ENCODE data around the gene HABP4. TPM values are rescaled to one million over a fixed set of nuclear protein-coding genes. Genes with fewer than 3 reads are reported as not detected.

Gene HABP4
- polyA plus RNA-seq, 2 of the 4 experiments (the other 2 are of a cell fraction): 12.4 to 12.8 TPM

DNA sequence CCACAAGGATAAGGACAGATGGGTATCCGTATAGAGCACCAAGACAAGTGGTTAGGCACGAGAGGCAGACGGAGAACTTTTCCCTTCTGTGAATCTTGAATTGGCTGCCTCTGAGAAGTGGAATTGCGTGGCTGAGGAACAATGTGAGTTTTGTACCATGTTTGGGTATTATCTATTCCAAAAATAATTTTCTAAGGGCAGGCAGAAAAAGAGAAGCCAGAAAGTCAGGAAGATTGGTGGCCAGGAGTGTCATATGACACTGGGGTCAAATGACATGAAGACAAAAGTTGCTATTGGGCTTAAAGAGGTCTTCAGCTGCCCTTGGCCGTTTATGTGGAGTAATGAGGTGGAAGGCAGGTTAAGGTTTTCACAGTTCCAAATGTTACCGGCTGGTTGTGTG, 14.5 kb downstream of the HABP4 start:
- ChIA-PET POLR2A (no interaction called here), CTCF (no interaction called here)
- 81% methylated on average over 6 of the region's 6 CpGs for WGBS (ENCODE audit: missing lambda C conversion rate)
- Histone ChIP-seq H3K27ac (no peak overlapping the region), H3K4me3 (no peak overlapping the region), H3K4me2 (no peak overlapping the region), H3K9me3 (no peaks in the 10 kb centered on the region), H3K4me1 (peaks cover 5% of the 10 kb centered on the region)
- TF ChIP-seq, protein P1, sequence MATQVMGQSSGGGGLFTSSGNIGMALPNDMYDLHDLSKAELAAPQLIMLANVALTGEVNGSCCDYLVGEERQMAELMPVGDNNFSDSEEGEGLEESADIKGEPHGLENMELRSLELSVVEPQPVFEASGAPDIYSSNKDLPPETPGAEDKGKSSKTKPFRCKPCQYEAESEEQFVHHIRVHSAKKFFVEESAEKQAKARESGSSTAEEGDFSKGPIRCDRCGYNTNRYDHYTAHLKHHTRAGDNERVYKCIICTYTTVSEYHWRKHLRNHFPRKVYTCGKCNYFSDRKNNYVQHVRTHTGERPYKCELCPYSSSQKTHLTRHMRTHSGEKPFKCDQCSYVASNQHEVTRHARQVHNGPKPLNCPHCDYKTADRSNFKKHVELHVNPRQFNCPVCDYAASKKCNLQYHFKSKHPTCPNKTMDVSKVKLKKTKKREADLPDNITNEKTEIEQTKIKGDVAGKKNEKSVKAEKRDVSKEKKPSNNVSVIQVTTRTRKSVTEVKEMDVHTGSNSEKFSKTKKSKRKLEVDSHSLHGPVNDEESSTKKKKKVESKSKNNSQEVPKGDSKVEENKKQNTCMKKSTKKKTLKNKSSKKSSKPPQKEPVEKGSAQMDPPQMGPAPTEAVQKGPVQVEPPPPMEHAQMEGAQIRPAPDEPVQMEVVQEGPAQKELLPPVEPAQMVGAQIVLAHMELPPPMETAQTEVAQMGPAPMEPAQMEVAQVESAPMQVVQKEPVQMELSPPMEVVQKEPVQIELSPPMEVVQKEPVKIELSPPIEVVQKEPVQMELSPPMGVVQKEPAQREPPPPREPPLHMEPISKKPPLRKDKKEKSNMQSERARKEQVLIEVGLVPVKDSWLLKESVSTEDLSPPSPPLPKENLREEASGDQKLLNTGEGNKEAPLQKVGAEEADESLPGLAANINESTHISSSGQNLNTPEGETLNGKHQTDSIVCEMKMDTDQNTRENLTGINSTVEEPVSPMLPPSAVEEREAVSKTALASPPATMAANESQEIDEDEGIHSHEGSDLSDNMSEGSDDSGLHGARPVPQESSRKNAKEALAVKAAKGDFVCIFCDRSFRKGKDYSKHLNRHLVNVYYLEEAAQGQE (IDR thresholded peaks at IDR 0.05): no peak
- TF ChIP-seq CEBPB (IDR thresholded peaks at IDR 0.05) (no peak), ESRRA (IDR thresholded peaks at IDR 0.05; ENCODE audit: borderline replicate concordance, low read length) (no peak), POLR2AphosphoS2 (conservative IDR thresholded peaks at IDR 0.05; ENCODE audit: low read length) (no peak), RARB (CRISPR knock-in tag; IDR thresholded peaks at IDR 0.05) (no peak), ZC3H11A (IDR thresholded peaks at IDR 0.05) (no peak), HOXB5 (CRISPR knock-in tag; IDR thresholded peaks at IDR 0.05) (no peak), CHD2 (IDR thresholded peaks at IDR 0.05; ENCODE audit: low read length, partially characterized antibody) (no peak), JUN (IDR thresholded peaks at IDR 0.05) (no peak), MAZ (IDR thresholded peaks at IDR 0.05; ENCODE audit: borderline replicate concordance, low read depth, low read length) (no peak), HOXA7 (CRISPR knock-in tag; IDR thresholded peaks at IDR 0.05) (no peak), RNF2 (IDR thresholded peaks at IDR 0.05; ENCODE audit: borderline replicate concordance, low read depth) (no peak)
- TF ChIP-seq, protein P2, sequence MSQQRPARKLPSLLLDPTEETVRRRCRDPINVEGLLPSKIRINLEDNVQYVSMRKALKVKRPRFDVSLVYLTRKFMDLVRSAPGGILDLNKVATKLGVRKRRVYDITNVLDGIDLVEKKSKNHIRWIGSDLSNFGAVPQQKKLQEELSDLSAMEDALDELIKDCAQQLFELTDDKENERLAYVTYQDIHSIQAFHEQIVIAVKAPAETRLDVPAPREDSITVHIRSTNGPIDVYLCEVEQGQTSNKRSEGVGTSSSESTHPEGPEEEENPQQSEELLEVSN (IDR thresholded peaks at IDR 0.05; ENCODE audit: borderline replicate concordance, low read depth): no peak
- ATAC-seq: no peak
- no peak for FAIRE-seq
- DNase-seq (ENCODE audit: low read depth in 1 of 2, low spot score in 1 of 2): no peak

DNA sequence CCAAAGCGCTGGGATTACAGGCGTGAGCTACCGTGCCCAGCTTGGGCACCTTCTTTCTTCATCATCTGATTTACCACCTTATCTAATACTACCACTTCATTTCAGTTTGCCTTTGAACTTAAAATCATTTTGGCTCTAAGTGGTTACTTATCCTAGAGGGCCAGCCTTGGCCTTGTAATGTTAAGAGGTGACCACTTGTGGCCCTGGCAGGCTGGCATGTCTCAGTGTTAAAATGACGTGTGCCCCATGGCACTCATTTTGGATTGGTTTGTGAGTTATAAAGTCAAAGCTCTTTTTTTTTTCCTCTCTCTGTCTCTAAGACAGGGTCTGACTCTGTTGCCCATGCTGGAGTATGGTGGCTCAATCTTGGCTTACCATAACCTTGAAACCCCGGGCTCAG, 17.8 kb downstream of the HABP4 start:
- FAIRE-seq (no peak), DNase-seq (ENCODE audit: low read depth in 1 of 2, low spot score in 1 of 2) (no peak), ATAC-seq (no peak)
- 85% methylated on average over 5 of the region's 5 CpGs for WGBS (ENCODE audit: missing lambda C conversion rate)
- Histone ChIP-seq H3K4me1 (no peaks in the 10 kb centered on the region), H3K4me2 (no peak overlapping the region), H3K27ac (no peak overlapping the region), H3K9me3 (no peaks in the 10 kb centered on the region), H3K4me3 (no peak overlapping the region)
- CTCF ChIA-PET: interaction anchor here (0.9 kb wide), 1 partner anchor 26 kb away, joined by 3 read pairs; no protein-coding TSS in a partner anchor
- TF ChIP-seq, protein P3, sequence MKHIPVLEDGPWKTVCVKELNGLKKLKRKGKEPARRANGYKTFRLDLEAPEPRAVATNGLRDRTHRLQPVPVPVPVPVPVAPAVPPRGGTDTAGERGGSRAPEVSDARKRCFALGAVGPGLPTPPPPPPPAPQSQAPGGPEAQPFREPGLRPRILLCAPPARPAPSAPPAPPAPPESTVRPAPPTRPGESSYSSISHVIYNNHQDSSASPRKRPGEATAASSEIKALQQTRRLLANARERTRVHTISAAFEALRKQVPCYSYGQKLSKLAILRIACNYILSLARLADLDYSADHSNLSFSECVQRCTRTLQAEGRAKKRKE (CRISPR knock-in tag; IDR thresholded peaks at IDR 0.05; ENCODE audit: low read depth): no peak
- TF ChIP-seq, protein P4, sequence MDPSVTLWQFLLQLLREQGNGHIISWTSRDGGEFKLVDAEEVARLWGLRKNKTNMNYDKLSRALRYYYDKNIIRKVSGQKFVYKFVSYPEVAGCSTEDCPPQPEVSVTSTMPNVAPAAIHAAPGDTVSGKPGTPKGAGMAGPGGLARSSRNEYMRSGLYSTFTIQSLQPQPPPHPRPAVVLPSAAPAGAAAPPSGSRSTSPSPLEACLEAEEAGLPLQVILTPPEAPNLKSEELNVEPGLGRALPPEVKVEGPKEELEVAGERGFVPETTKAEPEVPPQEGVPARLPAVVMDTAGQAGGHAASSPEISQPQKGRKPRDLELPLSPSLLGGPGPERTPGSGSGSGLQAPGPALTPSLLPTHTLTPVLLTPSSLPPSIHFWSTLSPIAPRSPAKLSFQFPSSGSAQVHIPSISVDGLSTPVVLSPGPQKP (IDR thresholded peaks at IDR 0.05; ENCODE audit: low read depth, low read length): no peak
- TF ChIP-seq, protein P2 (IDR thresholded peaks at IDR 0.05; ENCODE audit: borderline replicate concordance, low read depth): no peak
- no peak for TF ChIP-seq SREBF2 (IDR thresholded peaks at IDR 0.05)
- TF ChIP-seq NFE2L2 (conservative IDR thresholded peaks at IDR 0.05; ENCODE audit: low read length): no peak
- TF ChIP-seq ZNF302 (CRISPR knock-in tag; IDR thresholded peaks at IDR 0.05): no peak
- no peak for TF ChIP-seq JUN (IDR thresholded peaks at IDR 0.05)
- TF ChIP-seq EHF (CRISPR knock-in tag; IDR thresholded peaks at IDR 0.05): no peak
- TF ChIP-seq FOSB (CRISPR knock-in tag; IDR thresholded peaks at IDR 0.05): no peak
- TF ChIP-seq, protein P5, sequence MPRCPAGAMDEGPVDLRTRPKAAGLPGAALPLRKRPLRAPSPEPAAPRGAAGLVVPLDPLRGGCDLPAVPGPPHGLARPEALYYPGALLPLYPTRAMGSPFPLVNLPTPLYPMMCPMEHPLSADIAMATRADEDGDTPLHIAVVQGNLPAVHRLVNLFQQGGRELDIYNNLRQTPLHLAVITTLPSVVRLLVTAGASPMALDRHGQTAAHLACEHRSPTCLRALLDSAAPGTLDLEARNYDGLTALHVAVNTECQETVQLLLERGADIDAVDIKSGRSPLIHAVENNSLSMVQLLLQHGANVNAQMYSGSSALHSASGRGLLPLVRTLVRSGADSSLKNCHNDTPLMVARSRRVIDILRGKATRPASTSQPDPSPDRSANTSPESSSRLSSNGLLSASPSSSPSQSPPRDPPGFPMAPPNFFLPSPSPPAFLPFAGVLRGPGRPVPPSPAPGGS (IDR thresholded peaks at IDR 0.05): no peak
- no peak for TF ChIP-seq MAFK (IDR thresholded peaks at IDR 0.05; ENCODE audit: partially characterized antibody)
- TF ChIP-seq, protein P1 (IDR thresholded peaks at IDR 0.05): no peak
- POLR2A ChIA-PET: interaction anchor here (0.6 kb wide), 1 partner anchor 15 kb away, joined by 6 read pairs; no protein-coding TSS in a partner anchor

Data from A549 (cell line).